NCI-H526 treated with DMSO at 0.1 percent for 48 hours (cell line): ENCODE results near the gene HYPK.

Experiments used
- DNase-seq: peaks from one replicate; lab custom pipeline; 2025; lab: John Stamatoyannopoulos, UW

HYPK gene

DNA sequence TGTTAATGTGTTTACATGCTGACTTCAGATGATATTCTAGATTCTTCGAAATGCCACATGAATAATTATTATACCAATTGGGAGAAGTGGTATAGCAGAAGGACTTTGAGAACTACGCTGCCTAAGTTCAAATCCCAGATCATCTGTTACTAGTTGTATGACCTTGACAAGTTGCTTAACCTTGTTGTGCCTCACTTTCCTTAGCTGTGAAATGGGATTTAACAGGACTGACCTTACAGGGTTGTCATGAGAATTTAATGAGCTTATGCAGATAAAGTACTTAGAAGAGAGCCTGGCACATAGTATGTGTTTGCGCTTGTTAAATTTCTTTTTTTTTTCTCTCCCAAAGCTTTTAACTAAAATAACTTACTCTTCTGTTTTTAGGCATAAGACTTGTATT, 50.9 kb downstream of the HYPK start:
- no peak for DNase-seq

DNA sequence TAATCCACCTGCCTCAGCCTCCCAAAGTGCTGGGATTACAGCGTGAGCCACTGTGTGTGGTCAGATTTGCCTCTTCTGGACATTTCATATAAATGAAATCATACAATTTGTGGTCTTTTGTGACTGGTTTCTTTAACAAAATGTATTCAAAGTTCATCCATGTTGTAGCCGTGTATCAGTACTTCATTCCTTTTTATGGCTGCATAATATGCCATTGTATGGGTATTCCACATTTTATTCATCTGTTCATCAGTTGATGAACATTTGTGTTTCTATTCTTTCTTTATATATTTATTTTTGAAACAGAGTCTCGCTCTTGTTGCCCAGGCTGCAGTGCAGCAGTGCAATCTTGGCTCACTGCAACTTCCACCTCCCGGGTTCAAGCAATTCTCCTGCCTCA, 52.2 kb downstream of the HYPK start:
- no peak for DNase-seq
